ENCODE results near the gene DENND6B. TPM values are rescaled to one million over a fixed set of nuclear protein-coding genes. Genes with fewer than 3 reads are reported as not detected.
A peak's percentile ranks its signal among the peaks of the same experiment; 100 is the strongest.

Gene DENND6B
- total and polyA plus RNA-seq, 2 of the 13 experiments (the other 11 are each of a cell fraction or from before 2014, with no cell fraction given): 0.95 to 3.8 TPM

- TF ChIP-seq, protein P1, sequence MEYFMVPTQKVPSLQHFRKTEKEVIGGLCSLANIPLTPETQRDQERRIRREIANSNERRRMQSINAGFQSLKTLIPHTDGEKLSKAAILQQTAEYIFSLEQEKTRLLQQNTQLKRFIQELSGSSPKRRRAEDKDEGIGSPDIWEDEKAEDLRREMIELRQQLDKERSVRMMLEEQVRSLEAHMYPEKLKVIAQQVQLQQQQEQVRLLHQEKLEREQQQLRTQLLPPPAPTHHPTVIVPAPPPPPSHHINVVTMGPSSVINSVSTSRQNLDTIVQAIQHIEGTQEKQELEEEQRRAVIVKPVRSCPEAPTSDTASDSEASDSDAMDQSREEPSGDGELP (IDR thresholded peaks at IDR 0.05; ENCODE audit: borderline replicate concordance, low read depth): no peak
- no peak for TF ChIP-seq ZNF780A (CRISPR knock-in tag; IDR thresholded peaks at IDR 0.05)
- TF ChIP-seq ATM (IDR thresholded peaks at IDR 0.05; ENCODE audit: borderline replicate concordance): no peak
- TF ChIP-seq, protein P2, sequence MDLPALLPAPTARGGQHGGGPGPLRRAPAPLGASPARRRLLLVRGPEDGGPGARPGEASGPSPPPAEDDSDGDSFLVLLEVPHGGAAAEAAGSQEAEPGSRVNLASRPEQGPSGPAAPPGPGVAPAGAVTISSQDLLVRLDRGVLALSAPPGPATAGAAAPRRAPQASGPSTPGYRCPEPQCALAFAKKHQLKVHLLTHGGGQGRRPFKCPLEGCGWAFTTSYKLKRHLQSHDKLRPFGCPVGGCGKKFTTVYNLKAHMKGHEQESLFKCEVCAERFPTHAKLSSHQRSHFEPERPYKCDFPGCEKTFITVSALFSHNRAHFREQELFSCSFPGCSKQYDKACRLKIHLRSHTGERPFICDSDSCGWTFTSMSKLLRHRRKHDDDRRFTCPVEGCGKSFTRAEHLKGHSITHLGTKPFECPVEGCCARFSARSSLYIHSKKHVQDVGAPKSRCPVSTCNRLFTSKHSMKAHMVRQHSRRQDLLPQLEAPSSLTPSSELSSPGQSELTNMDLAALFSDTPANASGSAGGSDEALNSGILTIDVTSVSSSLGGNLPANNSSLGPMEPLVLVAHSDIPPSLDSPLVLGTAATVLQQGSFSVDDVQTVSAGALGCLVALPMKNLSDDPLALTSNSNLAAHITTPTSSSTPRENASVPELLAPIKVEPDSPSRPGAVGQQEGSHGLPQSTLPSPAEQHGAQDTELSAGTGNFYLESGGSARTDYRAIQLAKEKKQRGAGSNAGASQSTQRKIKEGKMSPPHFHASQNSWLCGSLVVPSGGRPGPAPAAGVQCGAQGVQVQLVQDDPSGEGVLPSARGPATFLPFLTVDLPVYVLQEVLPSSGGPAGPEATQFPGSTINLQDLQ (CRISPR knock-in tag; IDR thresholded peaks at IDR 0.05): no peak
- TF ChIP-seq HMG20B (CRISPR knock-in tag; conservative IDR thresholded peaks at IDR 0.05): no peak
- TF ChIP-seq MYC (CRISPR knock-in tag; IDR thresholded peaks at IDR 0.05; ENCODE audit: borderline replicate concordance): peak; percentile 76; the same call in 1 of the 2 replicates
- TF ChIP-seq KMT2B (CRISPR knock-in tag; IDR thresholded peaks at IDR 0.05): peak; percentile 46; the same call in 1 of the 2 replicates
- no peak for TF ChIP-seq ZNF138 (CRISPR knock-in tag; IDR thresholded peaks at IDR 0.05; ENCODE audit: low read depth)
- no peak for TF ChIP-seq ZNF362 (CRISPR knock-in tag; IDR thresholded peaks at IDR 0.05; ENCODE audit: borderline replicate concordance)
- TF ChIP-seq ETV6 (CRISPR knock-in tag; conservative IDR thresholded peaks at IDR 0.05): no peak
- no peak for TF ChIP-seq PLSCR1 (CRISPR knock-in tag; IDR thresholded peaks at IDR 0.05; ENCODE audit: borderline replicate concordance)
- TF ChIP-seq, protein P3, sequence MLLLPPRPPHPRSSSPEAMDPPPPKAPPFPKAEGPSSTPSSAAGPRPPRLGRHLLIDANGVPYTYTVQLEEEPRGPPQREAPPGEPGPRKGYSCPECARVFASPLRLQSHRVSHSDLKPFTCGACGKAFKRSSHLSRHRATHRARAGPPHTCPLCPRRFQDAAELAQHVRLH (CRISPR knock-in tag; IDR thresholded peaks at IDR 0.05; ENCODE audit: borderline replicate concordance, low read depth): no peak
- TF ChIP-seq ZBTB43 (CRISPR knock-in tag; conservative IDR thresholded peaks at IDR 0.05): no peak
- TF ChIP-seq SOX13 (IDR thresholded peaks at IDR 0.05): no peak
- no peak for TF ChIP-seq SOX13 (CRISPR knock-in tag; conservative IDR thresholded peaks at IDR 0.05 in 1 of 2, IDR thresholded peaks at IDR 0.05 in 1 of 2)
- no peak for TF ChIP-seq ZNF747 (CRISPR knock-in tag; IDR thresholded peaks at IDR 0.05; ENCODE audit: borderline replicate concordance)
- TF ChIP-seq ZFP91 (CRISPR knock-in tag; IDR thresholded peaks at IDR 0.05; ENCODE audit: borderline replicate concordance): peak; percentile 42; the same call in 1 of the 2 replicates
These were observed 65.8 kb downstream of the DENND6B start (continued) for GRCh38 chr22:50260801-50261614.

Data from HepG2 (cell line).